NCI-H1694 treated with DMSO at 0.1 percent for 48 hours (cell line): Measurements from ENCODE around the gene RANBP2.
"Not testable (repeated sequence)": the region's sequence is repeated elsewhere in the genome, so short reads cannot be mapped to it uniquely, and the experiment has no call there.

Experiments
- DNase-seq: peaks from one replicate; lab custom pipeline; 2025; lab: John Stamatoyannopoulos, UW

RANBP2 gene

DNA sequence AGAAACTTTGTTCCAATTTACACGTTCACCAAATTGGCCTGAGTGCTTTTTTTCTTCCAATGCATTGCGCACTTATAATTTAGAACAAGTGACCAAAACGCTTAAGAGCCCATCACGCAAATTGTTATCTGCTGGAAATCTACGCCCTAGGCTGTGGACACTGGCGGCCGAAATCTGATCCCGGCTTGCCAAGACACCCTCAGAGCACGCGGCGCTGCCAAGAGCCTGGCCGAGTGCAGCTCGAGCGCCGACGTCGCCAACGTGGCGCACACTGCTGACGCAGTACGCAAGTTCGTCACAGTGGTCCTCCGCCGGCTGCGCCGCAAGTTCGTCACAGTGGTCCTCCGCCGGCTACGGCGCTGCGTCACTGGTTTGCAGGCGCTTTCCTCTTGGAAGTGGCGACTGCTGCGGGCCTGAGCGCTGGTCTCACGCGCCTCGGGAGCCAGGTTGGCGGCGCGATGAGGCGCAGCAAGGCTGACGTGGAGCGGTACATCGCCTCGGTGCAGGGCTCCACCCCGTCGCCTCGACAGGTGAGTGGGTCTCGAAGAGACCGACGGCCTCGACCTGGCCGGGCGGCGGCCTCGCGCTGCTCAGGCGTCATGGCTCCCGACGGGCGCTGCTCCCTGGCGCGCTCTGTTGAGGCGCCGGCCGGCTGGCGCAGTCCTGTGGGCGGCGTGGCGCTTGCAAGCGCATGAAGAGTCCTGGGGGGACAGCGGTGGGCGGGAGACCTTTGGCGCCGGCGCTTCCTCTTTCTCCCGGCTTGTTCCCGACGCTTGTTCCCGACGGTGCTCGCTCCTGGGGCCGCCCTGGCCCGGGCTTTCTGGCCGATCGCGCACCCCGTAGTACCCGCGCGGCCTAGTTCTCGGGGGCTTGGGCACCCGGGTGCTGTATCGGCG lies at the start of gene RANBP2:
TSS of gene RANBP2 (plus strand) at position 334 of the 896 bp plus-strand sequence. CDS start at position 459, 125 bp downstream.
- DNase-seq = peak; percentile 93

DNA sequence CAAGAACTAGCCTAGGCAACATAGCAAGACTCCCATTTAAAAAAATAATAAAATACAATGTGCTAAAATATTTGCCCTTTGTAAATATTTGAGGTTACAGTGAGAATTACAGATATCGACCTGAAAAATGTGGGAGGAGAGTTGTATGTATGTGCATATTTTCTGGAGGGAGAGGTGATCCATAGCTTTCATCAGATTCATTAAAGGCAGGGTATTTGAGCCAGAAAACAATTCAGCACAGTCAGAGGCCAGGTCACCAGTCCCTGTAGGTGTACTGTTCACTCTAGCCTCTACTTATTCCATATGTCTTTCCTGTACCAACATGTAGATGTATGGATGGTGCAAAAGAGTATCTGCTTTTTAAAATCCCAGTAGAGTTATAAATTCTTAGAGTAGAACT lies 49.0 kb upstream of the RANBP2 start:
- not testable (repeated sequence) for DNase-seq

DNA sequence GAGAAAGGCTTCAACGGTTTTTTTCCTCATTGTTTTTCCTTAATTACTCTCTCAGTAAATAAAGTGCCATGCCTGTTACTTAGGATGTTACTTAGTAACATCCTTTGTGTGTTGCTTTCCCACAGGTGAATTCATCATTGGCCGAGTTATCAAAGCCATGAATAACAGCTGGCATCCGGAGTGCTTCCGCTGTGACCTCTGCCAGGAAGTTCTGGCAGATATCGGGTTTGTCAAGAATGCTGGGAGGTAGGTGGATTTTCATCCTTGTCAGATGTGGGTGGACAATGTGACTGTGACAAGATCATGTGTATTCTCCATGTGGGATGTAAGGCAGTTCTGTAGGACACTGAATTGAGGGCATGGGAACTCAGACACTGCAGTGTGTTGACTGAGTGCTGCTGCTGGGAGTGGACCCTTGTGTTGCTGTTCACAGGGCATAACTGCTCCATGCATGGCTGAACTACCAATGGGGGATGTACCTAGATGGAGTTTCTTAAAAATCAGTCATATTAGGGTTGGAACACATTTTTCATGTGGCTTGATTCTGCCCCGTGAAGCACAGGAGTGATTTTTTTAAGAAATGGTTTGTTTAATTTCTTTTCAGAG lies 47.0 kb upstream of the RANBP2 start:
- DNase-seq = not testable (repeated sequence)

DNA sequence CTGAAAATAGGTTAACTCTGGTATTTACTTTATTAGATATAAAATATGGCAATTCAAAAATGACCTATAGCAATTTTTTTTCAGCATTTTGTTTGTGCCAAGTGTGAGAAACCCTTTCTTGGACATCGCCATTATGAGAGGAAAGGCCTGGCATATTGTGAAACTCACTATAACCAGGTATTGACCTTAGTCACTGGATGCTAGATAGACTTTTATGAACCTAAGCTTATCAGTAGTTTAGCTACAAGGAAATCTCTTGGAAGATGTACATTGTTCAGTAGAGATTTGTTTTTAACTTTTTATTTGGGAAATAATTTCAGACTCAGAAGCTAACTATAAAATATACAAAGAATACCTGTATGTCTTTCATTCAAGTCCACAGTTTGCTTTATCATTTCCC lies 42.8 kb upstream of the RANBP2 start:
- DNase-seq = not testable (repeated sequence)

DNA sequence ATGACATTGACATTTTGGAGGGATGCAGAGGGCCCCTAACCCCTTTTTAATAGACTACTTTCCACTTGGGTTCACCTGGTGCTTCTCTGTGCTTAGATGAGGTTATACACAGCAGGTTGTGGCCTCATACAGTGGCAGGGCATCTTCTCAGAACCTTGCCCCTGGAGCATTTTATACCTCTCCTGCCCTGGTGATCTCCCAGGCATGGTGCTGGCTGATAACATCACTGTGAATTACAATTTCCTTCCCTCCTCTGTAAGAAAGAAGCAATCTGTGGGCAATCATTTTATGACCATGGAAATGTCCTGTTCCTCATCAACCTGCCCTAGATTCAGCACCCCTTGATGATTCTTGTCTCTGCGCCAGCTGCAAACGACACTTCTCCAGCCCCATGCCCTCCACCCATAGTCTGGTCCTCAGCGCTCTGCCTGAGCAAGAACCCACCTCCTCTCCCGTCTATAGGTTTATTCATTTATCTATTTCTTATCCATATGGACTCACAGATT lies 42.0 kb upstream of the RANBP2 start:
- not testable (repeated sequence) for DNase-seq

DNA sequence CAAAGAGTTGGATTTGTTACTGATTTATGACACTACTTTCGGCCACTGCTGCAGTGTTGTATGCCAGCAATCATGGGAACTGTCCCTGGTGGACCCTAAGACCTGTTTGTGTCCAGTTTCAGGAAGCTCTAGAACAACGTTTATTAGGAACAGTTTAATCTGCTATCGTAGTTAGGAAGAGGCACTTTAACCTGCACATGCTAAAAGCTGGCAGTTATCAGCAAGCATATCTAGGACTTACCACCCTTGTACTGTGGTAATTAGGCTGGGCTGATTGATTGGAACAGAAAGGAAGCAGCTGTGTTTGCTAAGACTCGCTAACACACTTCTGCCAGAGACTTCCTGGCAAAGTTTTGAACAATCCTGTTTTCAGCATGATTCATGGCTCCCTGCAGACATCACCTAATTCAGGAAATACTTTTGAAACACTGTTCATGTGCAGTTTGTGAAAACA lies 41.1 kb upstream of the RANBP2 start:
- not testable (repeated sequence) for DNase-seq

DNA sequence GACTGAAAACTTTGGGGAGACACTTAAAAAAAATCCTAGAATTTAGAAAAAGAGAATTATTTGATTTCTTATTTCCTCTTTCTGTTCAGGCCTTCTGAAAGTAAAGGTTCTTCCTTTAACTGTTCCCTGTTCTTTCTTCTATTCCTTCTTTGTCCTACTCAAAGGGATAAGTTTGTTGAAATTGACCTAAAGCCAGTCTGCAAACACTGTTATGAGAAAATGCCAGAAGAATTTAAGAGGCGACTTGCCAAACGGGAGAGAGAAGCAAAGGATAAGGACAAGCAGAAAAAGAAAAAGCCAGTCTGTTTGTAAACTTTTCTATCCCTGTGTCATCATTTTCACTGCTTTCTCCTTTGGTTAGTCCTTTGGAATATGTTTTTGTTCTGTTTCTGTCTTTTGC lies 38.5 kb upstream of the RANBP2 start:
- not testable (repeated sequence) for DNase-seq

DNA sequence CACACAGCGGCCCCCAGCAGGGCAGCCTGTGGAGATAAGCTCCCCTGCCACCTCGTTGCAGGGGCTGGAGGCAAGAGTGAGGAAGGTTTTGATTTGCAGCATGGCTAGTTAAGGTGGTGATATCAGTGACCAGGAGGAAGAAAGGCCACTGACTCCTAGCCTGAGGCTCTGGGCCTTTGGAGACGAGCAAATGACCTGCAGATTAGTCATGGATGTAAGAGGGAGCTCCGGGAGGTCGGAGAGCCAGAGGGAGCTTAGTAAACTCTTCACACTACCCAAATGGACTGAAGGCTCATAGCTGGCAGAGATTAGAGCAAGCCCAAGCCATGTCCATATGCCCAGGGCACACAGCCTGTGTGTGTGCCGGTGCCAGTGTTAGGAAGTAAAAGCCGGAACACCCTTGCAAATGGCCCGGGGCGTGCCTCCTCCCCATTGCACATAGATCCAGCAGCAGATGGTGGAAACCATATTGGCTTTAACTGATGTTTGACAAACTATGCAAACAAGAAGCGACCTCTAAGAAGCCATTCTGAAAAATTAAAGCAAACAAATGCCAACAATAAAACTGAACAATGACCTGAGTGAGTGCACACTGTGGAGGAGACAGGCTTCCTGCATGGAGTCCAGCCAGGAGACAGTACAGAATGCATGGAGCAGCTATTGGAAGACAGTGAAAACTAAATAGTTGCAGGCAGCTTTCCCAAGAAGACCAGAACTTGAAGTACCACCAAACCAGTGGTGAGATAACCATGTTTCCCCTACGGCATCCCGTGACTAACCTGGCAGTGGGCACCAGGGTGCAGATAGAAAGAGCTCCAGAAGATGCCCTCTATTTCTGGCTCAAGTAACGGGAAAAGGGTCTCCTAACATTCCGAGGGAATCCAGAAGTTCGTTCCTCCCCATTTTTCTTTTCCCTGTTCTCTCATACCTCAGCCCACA lies 30.2 kb upstream of the RANBP2 start:
- peak; percentile 10 for DNase-seq

DNA sequence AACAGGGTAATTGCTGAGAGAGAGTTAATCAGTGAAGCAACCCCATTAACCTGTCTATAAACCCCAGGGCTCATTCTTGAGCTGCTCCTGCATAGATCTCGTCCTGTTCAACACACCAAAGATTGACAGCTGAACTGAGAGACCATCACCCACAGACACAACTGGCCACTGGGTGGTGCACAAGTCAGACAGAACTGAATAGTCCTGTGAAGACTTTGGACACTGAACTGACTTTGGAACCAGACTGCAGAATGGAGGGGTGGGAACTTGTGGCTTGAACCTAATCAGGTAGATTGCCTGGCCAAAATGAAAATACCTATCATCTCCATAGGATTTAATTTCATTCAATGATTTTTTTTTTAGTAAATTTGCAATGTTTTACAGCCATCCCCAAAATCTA lies 29.3 kb upstream of the RANBP2 start:
- not testable (repeated sequence) for DNase-seq

DNA sequence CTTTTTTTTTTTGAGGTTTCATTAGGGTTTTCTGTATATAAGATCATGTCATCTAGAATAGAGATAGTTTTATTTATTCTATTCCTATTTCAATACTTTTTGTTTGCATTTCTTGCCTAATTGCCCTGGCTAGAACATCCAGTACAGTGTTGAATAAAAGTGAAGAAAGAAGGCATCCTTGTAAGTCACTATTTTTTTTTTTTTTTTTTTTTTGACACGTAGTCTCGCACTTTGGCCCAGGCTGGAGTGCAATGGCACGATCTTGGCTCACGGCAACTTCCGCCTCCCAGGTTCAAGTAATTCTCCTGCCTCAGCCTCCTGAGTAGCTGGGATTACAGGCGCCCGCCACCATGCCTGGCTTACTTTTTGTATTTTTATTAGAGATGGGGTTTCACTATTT lies 27.8 kb upstream of the RANBP2 start:
- no peak for DNase-seq

DNA sequence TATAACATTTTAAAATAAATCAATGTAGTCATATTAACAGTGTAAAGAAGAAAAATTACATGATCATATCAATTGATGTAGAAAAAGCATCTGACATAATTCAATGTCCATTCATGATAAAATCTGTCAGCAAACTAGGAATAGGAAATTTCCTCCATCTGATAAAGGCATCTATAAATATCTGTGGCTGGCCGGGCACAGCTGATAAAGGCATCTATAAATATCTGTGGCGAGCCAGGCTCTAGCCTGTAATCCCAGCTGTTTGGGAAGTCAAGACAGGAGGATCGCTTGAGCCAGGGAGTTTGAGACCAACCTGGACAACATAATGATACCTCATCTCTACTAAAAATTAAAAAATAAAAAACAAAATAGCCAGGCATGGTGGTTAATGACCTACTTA lies 18.1 kb upstream of the RANBP2 start:
- no peak for DNase-seq

DNA sequence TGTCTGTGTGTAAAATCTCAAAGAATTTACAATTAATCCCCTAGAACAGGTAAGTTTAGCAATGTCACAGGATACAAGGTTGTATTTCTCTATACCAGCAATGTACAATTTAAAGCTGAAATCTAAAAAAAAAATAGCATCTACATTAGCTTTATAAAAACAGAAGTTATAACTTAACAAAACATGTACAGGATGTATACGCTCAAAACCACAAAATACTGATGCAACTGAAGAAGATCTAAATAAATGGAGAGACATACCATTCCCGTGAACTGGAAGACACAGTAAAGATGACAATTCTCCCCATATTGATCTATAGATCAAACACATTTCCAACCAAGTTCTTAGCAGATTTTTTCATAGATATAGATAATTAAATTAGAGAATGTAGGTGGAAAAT lies 17.5 kb upstream of the RANBP2 start:
- DNase-seq = no peak

DNA sequence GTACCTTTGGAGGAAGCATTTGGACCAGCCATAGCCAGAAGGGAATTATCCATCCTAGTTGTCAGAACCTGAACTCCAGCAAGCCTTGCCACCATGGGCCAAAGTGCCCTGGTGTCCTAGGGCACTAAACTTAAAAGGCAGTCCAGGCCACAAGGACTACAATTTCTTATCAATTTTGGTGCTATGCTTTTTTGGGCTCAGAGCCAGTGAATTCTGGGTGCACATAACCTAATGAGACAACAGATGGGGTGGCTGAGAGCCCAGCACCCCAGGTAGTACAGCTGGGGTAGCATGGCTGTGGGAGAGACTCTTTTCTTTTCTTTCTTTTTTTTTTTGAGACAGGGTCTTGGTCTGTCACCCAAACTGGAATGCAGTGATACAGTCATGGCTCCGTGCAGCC lies 14.4 kb upstream of the RANBP2 start:
- no peak for DNase-seq

DNA sequence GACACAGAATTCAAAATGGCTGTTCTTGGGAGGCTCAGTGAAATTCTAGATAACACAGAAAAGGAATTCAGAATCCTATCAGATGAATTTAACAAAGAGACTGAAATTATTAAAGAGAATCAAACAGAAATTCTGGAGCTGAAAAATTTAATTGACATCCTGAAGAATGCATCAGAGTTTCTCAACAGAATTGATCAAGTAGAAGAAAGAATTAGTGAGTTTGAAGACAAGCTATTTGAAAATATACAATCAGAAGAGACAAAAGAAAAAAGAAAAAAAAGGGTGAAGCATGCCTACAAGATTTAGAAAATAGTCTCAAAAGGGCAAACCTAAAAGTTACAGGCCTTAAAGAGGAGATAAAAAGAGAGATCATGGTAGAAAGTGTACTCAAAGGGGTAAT lies 12.0 kb upstream of the RANBP2 start:
- DNase-seq = no peak

DNA sequence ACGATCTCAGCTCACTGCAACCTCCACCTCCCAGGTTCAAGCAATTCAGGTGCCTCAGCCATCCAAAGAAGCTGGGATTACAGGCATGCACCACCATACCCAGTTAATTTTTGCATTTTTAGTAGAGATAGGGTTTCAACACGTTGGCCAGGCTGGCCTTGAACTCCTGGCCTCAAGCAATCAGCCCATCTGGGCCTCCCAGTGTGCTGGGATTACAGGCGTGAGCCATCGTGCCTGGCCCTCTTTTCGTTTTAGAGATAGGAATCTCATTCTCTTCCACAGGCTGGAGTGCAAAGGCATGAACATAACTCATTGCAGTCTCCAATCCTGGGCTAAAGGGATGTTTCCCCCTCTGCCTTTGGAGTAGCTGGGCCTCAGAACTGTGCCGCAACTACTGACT lies 2.3 kb upstream of the RANBP2 start:
- DNase-seq = not testable (repeated sequence)

DNA sequence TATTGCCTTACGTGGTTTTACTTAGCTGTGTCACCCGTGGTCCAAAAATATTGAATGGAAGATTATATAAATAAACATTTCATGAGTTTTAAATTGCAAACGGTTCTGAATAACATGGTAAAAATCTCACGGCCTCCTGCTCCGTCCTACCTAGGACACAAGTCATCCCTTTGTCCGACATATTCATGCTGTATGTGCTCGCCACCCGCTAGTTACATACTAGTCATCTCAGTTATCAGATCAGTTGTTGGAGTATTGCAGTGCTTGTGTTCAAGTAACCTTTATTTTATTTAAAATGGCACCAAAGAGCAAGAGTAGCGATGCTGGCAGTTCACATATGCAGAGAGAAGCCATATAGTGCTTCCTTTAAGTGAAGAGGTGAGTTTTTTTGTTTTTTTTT lies 6.8 kb downstream of the RANBP2 start:
- not testable (repeated sequence) for DNase-seq

DNA sequence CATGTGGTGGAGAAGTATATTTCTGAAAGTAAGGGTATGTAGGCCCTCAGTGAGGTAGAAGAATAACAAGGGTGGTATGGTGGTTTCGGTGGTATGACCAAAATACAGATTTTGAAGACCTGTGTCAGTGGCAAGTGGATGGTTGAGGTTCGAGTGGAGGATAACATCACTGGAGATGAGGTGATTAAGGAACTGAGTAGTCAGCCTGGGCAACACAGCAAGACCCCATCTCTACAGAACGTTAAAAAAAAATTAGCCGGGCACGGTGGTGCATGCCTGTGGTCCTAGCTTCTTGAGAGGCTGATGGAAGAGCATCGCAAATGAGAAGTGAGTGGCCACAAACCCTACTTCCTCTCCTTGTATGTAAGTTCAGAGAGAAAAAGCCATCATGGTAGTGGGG lies 15.4 kb downstream of the RANBP2 start:
- not testable (repeated sequence) for DNase-seq

DNA sequence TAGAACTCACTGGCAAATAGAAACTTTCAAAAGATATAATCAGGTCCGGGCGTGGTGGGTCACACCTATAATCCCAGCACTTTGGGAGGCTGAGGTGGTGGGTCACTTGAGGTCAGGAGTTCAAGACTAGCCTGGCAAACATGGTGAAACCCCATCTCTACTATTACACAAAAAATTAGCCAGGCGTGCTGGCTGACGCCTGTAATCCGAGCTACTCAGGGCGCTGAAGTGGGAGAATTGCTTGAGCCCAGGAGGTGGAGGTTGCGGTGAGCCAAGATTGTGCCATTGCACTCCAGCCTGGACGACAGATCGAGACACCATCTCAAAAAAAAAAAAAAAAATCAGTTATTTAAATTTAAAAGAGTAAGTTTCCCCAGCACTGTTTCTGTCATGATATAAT lies 38.7 kb downstream of the RANBP2 start:
- not testable (repeated sequence) for DNase-seq

DNA sequence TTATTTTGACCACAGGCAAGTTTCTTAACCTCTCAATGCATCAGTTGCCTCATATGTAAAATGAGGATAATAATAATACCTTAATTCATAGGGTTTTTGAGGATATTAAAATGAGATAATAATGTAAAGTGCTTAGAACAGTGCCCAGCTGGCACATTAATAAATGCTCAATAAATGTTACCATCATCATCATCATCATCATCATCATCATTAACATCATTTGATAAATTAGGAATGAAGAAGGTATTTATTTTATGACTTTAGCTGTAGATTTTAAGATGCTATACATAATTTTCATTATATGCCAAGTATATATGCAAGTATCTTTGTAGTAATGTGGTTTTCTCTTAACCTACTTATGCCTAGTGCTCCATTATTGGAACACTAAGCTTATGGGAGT lies 43.3 kb downstream of the RANBP2 start:
- not testable (repeated sequence) for DNase-seq

DNA sequence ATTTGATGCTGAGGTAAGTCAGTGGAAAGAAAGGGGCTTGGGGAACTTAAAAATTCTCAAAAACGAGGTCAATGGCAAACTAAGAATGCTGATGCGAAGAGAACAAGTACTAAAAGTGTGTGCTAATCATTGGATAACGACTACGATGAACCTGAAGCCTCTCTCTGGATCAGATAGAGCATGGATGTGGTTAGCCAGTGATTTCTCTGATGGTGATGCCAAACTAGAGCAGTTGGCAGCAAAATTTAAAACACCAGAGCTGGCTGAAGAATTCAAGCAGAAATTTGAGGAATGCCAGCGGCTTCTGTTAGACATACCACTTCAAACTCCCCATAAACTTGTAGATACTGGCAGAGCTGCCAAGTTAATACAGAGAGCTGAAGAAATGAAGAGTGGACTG lies 47.4 kb downstream of the RANBP2 start:
- not testable (repeated sequence) for DNase-seq

DNA sequence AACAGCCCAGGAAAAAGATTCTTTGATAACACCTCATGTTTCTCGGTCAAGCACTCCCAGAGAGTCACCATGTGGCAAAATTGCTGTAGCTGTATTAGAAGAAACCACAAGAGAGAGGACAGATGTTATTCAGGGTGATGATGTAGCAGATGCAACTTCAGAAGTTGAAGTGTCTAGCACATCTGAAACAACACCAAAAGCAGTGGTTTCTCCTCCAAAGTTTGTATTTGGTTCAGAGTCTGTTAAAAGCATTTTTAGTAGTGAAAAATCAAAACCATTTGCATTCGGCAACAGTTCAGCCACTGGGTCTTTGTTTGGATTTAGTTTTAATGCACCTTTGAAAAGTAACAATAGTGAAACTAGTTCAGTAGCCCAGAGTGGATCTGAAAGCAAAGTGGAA lies 48.6 kb downstream of the RANBP2 start:
- DNase-seq = not testable (repeated sequence)

DNA sequence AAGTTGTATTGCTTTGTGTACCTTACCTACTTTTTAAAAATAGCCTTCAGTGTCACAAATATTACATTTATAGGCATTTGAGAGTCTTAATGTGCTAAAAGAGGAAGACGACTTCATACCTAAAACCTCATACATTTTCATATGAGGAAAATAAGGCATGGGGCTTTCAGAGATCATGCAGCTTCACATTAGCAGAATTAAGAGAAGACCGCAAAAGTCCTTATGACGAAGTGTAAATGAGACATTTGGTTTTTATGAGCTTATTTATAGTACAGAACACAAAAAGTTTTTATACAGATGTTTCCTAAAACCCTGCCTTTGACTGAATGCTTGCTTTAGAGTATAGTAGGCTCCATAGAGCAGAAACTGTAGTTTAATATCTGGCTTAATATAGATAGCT lies 57.2 kb downstream of the RANBP2 start:
- DNase-seq = no peak
